ENCODE results near the gene LPCAT3. TPM values are rescaled to one million over a fixed set of nuclear protein-coding genes. Genes with fewer than 3 reads are reported as not detected.
A peak's percentile ranks its signal among the peaks of the same experiment; 100 is the strongest.

Gene LPCAT3
- total RNA-seq, 2 donors from 2014 or later, result 34.3 to 45.2 TPM

- H3K27ac Mint-ChIP-seq, result peak overlapping the region; percentile 98
- H3K4me1 Mint-ChIP-seq, result peaks cover 78% of the 10 kb centered on the region
- H3K9me3 ChIP-seq (ENCODE audit: control insufficient read depth, low read length, poor library complexity, severe bottlenecking), result no peaks in the 10 kb centered on the region
- no peaks in the 10 kb centered on the region for H3K27me3 Mint-ChIP-seq
- DNase-seq (no peak), ATAC-seq (no peak)
- peak overlapping the region; percentile 96 for H3K4me3 Mint-ChIP-seq
- H3K36me3 Mint-ChIP-seq (ENCODE audit: low read depth), result peaks cover 14% of the 10 kb centered on the region
Observed at GRCh38 chr12:6956021-6956727, 62.1 kb downstream of the LPCAT3 start.

GRCh38 chr12:6955108-6956020 is 62.9 kb downstream of the LPCAT3 start:
- DNase-seq, result no peak
- Mint-ChIP-seq H3K4me3 (peak overlapping the region; percentile 99), H3K27me3 (no peaks in the 10 kb centered on the region), H3K4me1 (peaks cover 77% of the 10 kb centered on the region), H3K27ac (peak overlapping the region; percentile 98), H3K36me3 (ENCODE audit: low read depth) (peaks cover 13% of the 10 kb centered on the region)
- no peaks in the 10 kb centered on the region for H3K9me3 ChIP-seq (ENCODE audit: control insufficient read depth, low read length, poor library complexity, severe bottlenecking)
- no peak for ATAC-seq

GRCh38 chr12:6954316-6955107 is 63.8 kb downstream of the LPCAT3 start:
- no peaks in the 10 kb centered on the region for H3K9me3 ChIP-seq (ENCODE audit: control insufficient read depth, low read length, poor library complexity, severe bottlenecking)
- ATAC-seq, result no peak
- Mint-ChIP-seq H3K4me3 (peak overlapping the region; percentile 99), H3K36me3 (ENCODE audit: low read depth) (peaks cover 13% of the 10 kb centered on the region), H3K27me3 (no peaks in the 10 kb centered on the region), H3K27ac (peak overlapping the region; percentile 98), H3K4me1 (peaks cover 79% of the 10 kb centered on the region)
- no peak for DNase-seq

- peaks cover 79% of the 10 kb centered on the region for H3K4me1 Mint-ChIP-seq
- peak overlapping the region; percentile 99 for H3K4me3 Mint-ChIP-seq
- ATAC-seq, result peak; percentile 46
- peak overlapping the region; percentile 98 for H3K27ac Mint-ChIP-seq
- no peaks in the 10 kb centered on the region for H3K27me3 Mint-ChIP-seq
- DNase-seq, result peak in 2 of 3 donors; percentile 50 to 74
- peaks cover 13% of the 10 kb centered on the region for H3K36me3 Mint-ChIP-seq (ENCODE audit: low read depth)
- H3K9me3 ChIP-seq (ENCODE audit: control insufficient read depth, low read length, poor library complexity, severe bottlenecking), result no peaks in the 10 kb centered on the region
Observed at GRCh38 chr12:6953442-6954315, 64.6 kb downstream of the LPCAT3 start.

GRCh38 chr12:6952863-6953441 is 65.3 kb downstream of the LPCAT3 start:
- no peak for ATAC-seq
- peaks cover 9% of the 10 kb centered on the region for H3K36me3 Mint-ChIP-seq (ENCODE audit: low read depth)
- H3K4me1 Mint-ChIP-seq, result peaks cover 76% of the 10 kb centered on the region
- H3K4me3 Mint-ChIP-seq, result peak overlapping the region; percentile 99
- H3K9me3 ChIP-seq (ENCODE audit: control insufficient read depth, low read length, poor library complexity, severe bottlenecking), result no peaks in the 10 kb centered on the region
- no peak for DNase-seq
- H3K27ac Mint-ChIP-seq, result peak overlapping the region; percentile 98
- H3K27me3 Mint-ChIP-seq, result no peaks in the 10 kb centered on the region

- no peaks in the 10 kb centered on the region for H3K9me3 ChIP-seq (ENCODE audit: control insufficient read depth, low read length, poor library complexity, severe bottlenecking)
- Mint-ChIP-seq H3K4me1 (peaks cover 77% of the 10 kb centered on the region), H3K4me3 (peak overlapping the region; percentile 99), H3K36me3 (ENCODE audit: low read depth) (peaks cover 9% of the 10 kb centered on the region), H3K27ac (peak overlapping the region; percentile 98), H3K27me3 (no peaks in the 10 kb centered on the region)
- ATAC-seq, result peak; percentile 17
- DNase-seq, result no peak
Observed at GRCh38 chr12:6952121-6952862, 66.0 kb downstream of the LPCAT3 start.

GRCh38 chr12:6951551-6952120 is 66.6 kb downstream of the LPCAT3 start:
- H3K27me3 Mint-ChIP-seq, result no peaks in the 10 kb centered on the region
- no peaks in the 10 kb centered on the region for H3K9me3 ChIP-seq (ENCODE audit: control insufficient read depth, low read length, poor library complexity, severe bottlenecking)
- peaks cover 7% of the 10 kb centered on the region for H3K36me3 Mint-ChIP-seq (ENCODE audit: low read depth)
- DNase-seq (peak in 1 of 3 donors; percentile 33), ATAC-seq (peak; percentile 64)
- peaks cover 77% of the 10 kb centered on the region for H3K4me1 Mint-ChIP-seq
- H3K4me3 Mint-ChIP-seq, result peak overlapping the region; percentile 99
- peak overlapping the region; percentile 98 for H3K27ac Mint-ChIP-seq

GRCh38 chr12:6950811-6951540 is 67.3 kb downstream of the LPCAT3 start, which contains the start of gene PTPN6:
Gene PTPN6, plus strand, starts transcription at chr12:6951356. Its CDS starts 157 bp downstream, at chr12:6951513.
- Mint-ChIP-seq H3K27me3 (no peaks in the 10 kb centered on the region), H3K4me3 (peak within 1 kb of the TSS; percentile 99), H3K27ac (peak within 1 kb of the TSS; percentile 98), H3K36me3 (ENCODE audit: low read depth) (peaks cover 7% of the 10 kb centered on the region), H3K4me1 (peaks cover 79% of the 10 kb centered on the region)
- no peaks in the 10 kb centered on the region for H3K9me3 ChIP-seq (ENCODE audit: control insufficient read depth, low read length, poor library complexity, severe bottlenecking)
- peak; percentile 28 for ATAC-seq
- no peak for DNase-seq

- DNase-seq, result no peak
- Mint-ChIP-seq H3K27me3 (no peaks in the 10 kb centered on the region), H3K4me3 (peak overlapping the region; percentile 99), H3K36me3 (ENCODE audit: low read depth) (peaks cover 7% of the 10 kb centered on the region), H3K4me1 (peaks cover 82% of the 10 kb centered on the region), H3K27ac (peak overlapping the region; percentile 98)
- ATAC-seq, result no peak
- H3K9me3 ChIP-seq (ENCODE audit: control insufficient read depth, low read length, poor library complexity, severe bottlenecking), result no peaks in the 10 kb centered on the region
Observed at GRCh38 chr12:6950401-6950801, 67.9 kb downstream of the LPCAT3 start.

- Mint-ChIP-seq H3K4me3 (peak overlapping the region; percentile 91), H3K4me1 (peaks cover 79% of the 10 kb centered on the region)
- peak; percentile 2 for ATAC-seq
Observed at GRCh38 chr12:6948873-6949594, 69.2 kb downstream of the LPCAT3 start.

More at GRCh38 chr12:6948873-6949594, 69.2 kb downstream of the LPCAT3 start:
- Mint-ChIP-seq H3K36me3 (ENCODE audit: low read depth) (peaks cover 5% of the 10 kb centered on the region), H3K27me3 (no peaks in the 10 kb centered on the region), H3K27ac (peak overlapping the region; percentile 98)
- no peak for DNase-seq
- no peaks in the 10 kb centered on the region for H3K9me3 ChIP-seq (ENCODE audit: control insufficient read depth, low read length, poor library complexity, severe bottlenecking)

Data from T-helper 17 cell (primary cell).